Head of caudate nucleus (tissue), 42 donors: Measurements from ENCODE around the gene OR5C1.

Experiments used
- DNase-seq, 42 donors: peaks; one replicate each; pipeline versions ENCODE4 v3.0.0 to v3.0.0-alpha.2; 2020 to 2021; ENCODE audit warnings: mixed read lengths in 7 of 42
- intact Hi-C: fragments of 100-400 bp; cut with DNase I; formaldehyde crosslinking; loops from one replicate; pipeline ENCODE4 v1.15.0; 2022

The OR5C1 gene

DNA sequence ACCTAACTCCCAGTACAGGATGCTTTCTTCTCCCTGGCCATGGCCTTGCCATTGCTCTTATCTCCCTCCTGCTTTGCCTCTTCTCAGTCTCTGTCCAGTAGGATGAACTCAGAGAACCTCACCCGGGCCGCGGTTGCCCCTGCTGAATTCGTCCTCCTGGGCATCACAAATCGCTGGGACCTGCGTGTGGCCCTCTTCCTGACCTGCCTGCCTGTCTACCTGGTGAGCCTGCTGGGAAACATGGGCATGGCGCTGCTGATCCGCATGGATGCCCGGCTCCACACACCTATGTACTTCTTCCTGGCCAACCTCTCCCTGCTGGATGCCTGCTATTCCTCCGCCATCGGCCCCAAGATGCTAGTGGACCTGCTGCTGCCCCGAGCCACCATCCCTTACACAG is at the start of gene OR5C1:
Gene OR5C1 (plus strand): TSS at position 103 of the 400 bp plus-strand sequence. CDS start 0 bp downstream, at position 103.
- intact Hi-C loops = no loop called here
- DNase-seq = no peak

DNA sequence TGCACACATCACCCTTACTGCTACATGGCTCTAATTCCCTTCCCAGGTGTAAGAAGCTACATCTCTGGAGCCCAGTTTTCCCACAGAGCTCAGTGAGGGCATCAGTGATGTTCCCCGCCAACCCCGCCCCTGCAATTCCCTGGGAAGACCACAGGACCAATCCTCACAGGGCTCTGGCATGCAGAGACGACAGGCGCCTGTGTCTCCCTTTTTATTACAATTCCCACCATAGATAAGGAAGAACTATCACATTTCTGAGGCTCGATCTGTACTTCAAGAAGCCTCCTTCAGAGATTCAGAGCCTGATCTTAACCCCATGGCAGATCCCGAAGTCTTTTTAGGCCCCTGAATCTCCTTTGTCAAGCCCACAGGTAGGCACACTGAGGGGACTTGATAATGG is 46.7 kb upstream of the OR5C1 start, which contains the start of gene OR1L6:
Gene OR1L6 (plus strand): TSS at position 301 of the 400 bp plus-strand sequence. CDS start 7,545 bp downstream, outside the sequence.
- DNase-seq = no peak
- intact Hi-C loops = no loop called here

DNA sequence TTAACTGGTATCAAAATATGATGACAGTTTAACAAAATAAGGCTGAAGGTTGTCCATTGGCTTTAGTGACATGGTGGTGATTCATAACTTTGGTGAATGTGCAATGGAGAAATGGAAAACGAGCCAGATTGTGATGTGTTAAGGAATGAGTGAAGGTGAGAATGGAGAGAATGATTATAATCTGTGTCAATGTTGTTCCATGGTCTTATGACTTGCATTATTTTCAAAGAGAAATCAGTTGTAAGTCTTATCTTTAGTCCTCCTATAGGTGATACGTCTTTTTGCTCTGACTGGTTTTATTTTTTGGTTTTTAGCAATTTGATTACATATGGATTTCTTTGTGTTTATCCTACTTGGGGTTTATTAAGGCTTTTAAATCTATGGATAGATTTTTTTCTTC is 33.9 kb upstream of the OR5C1 start:
- intact Hi-C loops = no loop called here
- DNase-seq = no peak

GRCh38 chr9:122767817-122768216 is 20.9 kb upstream of the OR5C1 start:
- DNase-seq = no peak
- intact Hi-C loops = no loop called here

DNA sequence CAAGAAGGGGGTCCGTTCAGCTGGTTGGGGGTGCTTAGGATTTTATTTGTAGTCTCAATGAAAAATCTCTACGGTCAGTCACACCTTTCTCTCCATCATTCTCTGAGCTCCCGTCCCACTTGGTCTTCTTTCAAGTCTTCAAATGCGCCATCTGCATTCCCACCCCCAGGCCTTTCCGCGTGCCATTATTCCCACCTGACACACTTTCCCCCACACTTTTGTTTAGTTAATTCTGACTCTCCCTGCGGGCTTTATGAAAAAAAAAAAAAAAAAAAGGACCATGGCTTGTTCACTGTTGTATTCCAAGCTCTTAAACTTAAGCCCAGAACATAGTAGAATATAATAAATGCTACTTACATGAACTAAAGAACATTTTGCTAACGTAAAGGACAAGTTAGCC is 11.7 kb upstream of the OR5C1 start:
- DNase-seq = no peak
- intact Hi-C loops = no loop called here

GRCh38 chr9:122777935-122778627 is 10.7 kb upstream of the OR5C1 start:
- intact Hi-C loops = no loop called here
- DNase-seq = no peak

- DNase-seq = no peak
- intact Hi-C loops = no loop called here
Observed at GRCh38 chr9:122779181-122779580, 9.6 kb upstream of the OR5C1 start.

GRCh38 chr9:122780026-122780425 is 8.7 kb upstream of the OR5C1 start:
- intact Hi-C loops = no loop called here
- DNase-seq = no peak

GRCh38 chr9:122781671-122782070 is 7.1 kb upstream of the OR5C1 start:
- intact Hi-C loops = no loop called here
- no peak for DNase-seq

DNA sequence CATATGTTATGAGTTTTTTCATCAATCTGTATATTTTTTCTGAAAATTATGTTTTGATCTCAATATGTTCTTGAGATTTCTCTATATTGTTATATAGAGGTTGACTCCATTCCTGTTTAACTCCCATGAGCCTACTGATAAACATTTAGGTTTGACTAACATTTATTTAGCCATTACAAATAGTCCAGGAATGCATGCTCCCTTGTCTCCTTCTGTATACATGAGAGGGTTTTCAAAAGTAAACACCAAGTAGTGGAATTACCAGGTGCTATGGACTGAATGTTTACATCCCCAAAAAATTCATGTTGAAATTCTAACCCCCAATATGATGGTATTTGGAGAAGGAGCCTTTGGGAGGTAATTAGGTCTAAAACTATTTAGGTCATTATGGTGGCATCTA is 3.5 kb upstream of the OR5C1 start:
- DNase-seq = no peak
- intact Hi-C loops = no loop called here

- no peak for DNase-seq
- intact Hi-C loops = no loop called here
Observed at GRCh38 chr9:122786338-122786737, 2.4 kb upstream of the OR5C1 start.

DNA sequence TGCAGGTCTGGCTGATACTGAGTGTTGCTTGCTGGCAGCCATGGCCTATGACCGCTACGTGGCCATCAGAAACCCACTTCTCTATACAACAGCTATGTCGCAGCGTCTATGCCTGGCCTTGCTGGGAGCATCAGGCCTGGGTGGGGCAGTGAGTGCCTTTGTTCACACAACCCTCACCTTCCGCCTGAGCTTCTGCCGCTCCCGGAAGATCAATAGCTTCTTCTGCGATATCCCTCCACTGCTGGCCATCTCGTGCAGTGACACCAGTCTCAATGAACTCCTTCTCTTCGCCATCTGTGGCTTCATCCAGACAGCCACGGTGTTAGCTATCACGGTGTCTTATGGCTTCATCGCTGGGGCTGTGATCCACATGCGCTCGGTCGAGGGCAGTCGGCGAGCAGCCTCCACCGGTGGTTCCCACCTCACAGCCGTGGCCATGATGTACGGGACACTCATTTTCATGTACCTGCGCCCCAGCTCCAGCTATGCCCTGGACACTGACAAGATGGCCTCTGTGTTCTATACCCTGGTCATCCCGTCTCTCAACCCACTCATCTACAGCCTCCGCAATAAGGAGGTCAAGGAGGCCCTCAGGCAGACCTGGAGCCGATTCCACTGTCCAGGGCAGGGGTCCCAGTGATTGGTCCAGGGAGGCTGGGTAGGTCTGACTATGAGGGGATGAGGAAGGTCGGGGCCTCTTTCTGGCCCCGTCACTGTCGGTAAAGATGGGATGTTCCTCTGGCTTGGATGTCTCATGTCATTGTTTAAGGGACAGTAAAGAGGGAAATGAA is 718 bp downstream of the OR5C1 start:
- intact Hi-C loops = no loop called here
- no peak for DNase-seq

DNA sequence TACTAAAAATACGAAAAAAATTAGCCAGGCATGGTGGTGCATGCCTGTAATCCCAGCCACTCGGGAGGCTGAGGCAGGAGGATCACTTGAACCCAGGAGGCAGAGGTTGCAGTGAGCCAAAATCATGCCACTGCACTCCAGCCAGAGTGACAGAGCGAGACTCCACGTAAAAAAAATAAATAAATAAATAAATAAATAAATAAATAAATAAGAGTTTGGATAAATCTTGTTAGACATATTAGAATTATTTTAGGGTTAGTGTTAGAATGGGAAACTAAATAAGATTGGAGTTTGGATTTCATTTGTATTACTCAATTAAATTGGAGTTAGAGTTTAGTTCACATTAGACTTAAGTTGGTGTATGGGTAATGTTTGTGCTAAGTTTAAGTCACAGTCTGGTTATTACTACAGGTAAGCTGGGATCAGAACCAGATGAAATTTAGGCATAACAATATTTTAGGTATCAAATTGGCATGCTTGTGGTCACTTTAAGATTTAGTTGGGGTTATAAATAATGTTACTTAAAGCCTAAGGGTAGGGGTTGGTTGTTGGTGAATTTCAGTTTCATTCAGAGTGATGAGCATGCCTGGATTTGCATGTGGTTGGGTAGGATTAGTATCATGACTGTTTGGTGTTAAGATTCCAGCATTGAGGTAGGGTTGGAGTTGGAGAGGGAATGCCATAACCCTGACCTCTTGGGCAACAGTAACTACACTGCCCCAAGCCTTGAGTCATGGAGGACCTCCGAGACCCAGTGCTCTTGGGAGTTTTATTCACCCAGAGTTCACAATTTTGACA is 3.3 kb downstream of the OR5C1 start:
- DNase-seq = no peak
- intact Hi-C loops = no loop called here

DNA sequence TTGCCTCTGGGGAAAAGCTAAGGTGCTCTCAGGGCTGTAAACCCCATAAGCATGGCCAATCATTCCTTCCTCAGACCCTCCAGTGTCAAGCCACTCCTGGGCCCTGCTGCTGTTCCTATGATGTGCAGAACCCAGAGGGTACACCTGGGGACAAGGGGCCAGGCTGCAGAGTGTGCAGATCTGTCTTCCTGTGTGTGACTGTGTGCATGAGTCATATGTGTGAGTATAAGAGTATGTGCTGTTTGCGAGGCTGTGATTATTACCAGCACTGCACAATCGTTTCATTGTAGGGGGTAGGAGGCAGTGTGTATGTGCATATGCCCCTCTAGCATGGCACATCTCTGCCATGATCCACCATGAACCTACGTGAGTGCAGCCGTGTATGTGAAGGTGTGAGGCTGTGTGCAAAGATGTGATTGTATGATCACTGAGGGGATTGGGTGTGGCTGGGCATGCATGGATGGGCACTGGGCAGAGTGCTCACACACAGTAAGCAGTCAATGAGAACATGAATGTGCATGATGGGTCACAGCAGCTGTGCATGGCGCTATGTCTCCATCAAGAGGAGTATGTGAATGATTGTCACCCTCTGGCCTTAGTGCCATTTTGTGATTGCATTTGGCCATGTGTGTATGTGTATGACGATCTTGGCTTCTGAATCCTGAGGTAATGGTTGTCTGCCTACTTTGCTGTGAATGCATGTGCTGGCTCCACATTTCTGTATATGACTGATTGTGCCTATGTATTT is 8.8 kb downstream of the OR5C1 start:
- peak in 1 of 42 donors; percentile 28 for DNase-seq
- intact Hi-C loops = no loop called here

- intact Hi-C loops = no loop called here
- DNase-seq = peak in 1 of 42 donors; percentile 18
Observed at GRCh38 chr9:122800066-122801060, 11.6 kb downstream of the OR5C1 start, which contains the start of gene OR1K1. Gene OR1K1 (plus strand): TSS chr9:122800123. CDS start chr9:122800123, 0 bp downstream.

DNA sequence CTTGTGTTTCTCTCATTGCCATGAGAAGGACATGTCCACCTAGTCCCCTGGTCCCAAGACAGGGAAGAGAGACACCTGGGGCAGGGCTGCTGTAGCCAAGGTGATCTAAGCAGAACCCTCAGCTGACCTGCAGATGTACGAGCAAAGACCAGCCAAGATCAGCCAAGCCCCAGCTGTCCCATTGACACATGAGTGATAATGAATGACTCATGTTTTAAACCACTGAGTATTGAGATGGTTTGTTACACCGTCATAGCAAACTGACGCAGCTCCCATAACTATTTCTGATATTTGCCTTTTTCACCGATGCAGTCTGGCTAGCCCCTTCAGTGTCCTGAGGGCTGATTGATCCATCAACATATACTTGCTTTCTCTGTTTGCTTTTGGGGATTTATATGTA is 17.9 kb downstream of the OR5C1 start:
- intact Hi-C loops = no loop called here
- DNase-seq = no peak

DNA sequence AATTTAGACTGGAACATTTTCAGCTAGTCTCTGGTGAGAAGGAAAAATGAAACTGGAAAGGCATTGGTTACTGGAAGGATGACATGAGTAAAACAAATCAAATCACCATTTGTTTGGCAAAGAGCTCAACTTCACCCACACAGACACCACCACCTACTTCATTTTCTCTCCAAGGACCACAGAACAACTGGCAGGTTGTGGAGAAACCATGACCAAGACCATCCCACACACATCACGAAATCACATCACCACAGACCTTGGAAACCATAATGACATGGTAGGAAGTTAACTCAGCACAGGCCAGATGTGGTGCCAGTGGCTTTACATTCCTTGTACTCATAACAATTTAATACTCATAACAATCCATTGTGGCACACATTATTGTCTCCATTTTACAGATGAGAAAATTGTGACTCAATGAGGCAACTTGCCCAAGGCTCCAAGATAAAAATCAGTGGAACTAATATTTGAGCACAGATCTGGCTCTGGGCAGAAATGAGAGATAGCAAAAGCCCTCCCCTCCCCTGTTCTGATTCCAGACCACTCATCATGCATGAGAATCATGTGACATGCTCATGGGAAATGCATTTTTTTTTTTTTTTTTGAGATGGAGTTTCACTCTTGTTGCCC is 18.7 kb downstream of the OR5C1 start:
- intact Hi-C loops = no loop called here
- DNase-seq = no peak
